AG04449 (cell line): ENCODE data around the gene MLLT10.

Experiments
- CTCF ChIA-PET: fragments of 350-600 bp; formaldehyde crosslinking; extraction: SDS; loops from one replicate; lab custom pipeline; 2021; ENCODE audit warnings: antibody characterized with exemption; lab: Yijun Ruan, JAX
- POLR2A ChIA-PET: fragments of 400-600, 350-600 bp; formaldehyde crosslinking; extraction: SDS; loops from one replicate; lab custom pipeline; 2020; ENCODE audit warnings: antibody characterized with exemption, inconsistent platforms; lab: Yijun Ruan, JAX
- DNase-seq: peaks from one replicate; pipeline ENCODE4 v3.0.0-alpha.2; 2010; ENCODE audit warnings: low read depth, low spot score
- H3K4me3 ChIP-seq: 2 replicates; pipeline ENCODE4 v1.5.1; 2011; ENCODE audit warnings: low read depth, mild to moderate bottlenecking, control low read depth, low read length
- CTCF ChIP-seq: IDR thresholded peaks from one replicate; pipeline ENCODE4 v1.5.1; 2011; ENCODE audit warnings: mild to moderate bottlenecking, moderate library complexity, low read length, control low read depth, inconsistent platforms; ENCODE audit not compliant: insufficient read depth; ENCODE audit errors: missing control alignments

Gene MLLT10

GRCh38 chr10:21533467-21534279, at the start of gene MLLT10:
TSS of gene MLLT10 (plus strand) at chr10:21534232. CDS start at chr10:21534645, 413 bp downstream.
- POLR2A ChIA-PET: interaction anchor here (0.6 kb wide), 1 partner anchor 8 kb away, joined by 3 read pairs; the partner anchor contains the start of gene SKIDA1
- peak; percentile 35 for TF ChIP-seq CTCF

GRCh38 chr10:21487416-21488180, 46.4 kb upstream of the MLLT10 start:
- no peak overlapping the region for H3K4me3 ChIP-seq
- no peak for DNase-seq
- CTCF ChIA-PET: interaction anchor here (1.1 to 1.4 kb wide), 3 partner anchors 9 to 208 kb away, joined by 3 to 5 read pairs (median 4); no protein-coding TSS in a partner anchor
- POLR2A ChIA-PET: no interaction called here
- TF ChIP-seq CTCF: no peak

More at GRCh38 chr10:21533467-21534279, at the start of gene MLLT10:
- H3K4me3 ChIP-seq: peak within 1 kb of the TSS; percentile 76
- DNase-seq: no peak
- CTCF ChIA-PET: interaction anchor here (0.9 to 1.4 kb wide), 2 partner anchors 191 to 198 kb away, joined by 3 to 5 read pairs; no protein-coding TSS in a partner anchor

GRCh38 chr10:21488246-21488956, 45.6 kb upstream of the MLLT10 start:
- ChIA-PET CTCF (interaction anchor here (1.1 to 1.7 kb wide), 2 partner anchors 8 to 10 kb away, joined by 3 to 4 read pairs; no protein-coding TSS in a partner anchor), POLR2A (no interaction called here)
- no peak overlapping the region for H3K4me3 ChIP-seq
- no peak for TF ChIP-seq CTCF
- no peak for DNase-seq

- no peak for TF ChIP-seq CTCF
- POLR2A ChIA-PET: no interaction called here
- CTCF ChIA-PET: interaction anchor here (1.7 to 9.5 kb wide), 2 partner anchors 9 to 211 kb away, joined by 4 to 125 read pairs; no protein-coding TSS in a partner anchor
- no peak for DNase-seq
- no peak overlapping the region for H3K4me3 ChIP-seq
Measured at GRCh38 chr10:21488957-21489446, 45.0 kb upstream of the MLLT10 start.

GRCh38 chr10:21490028-21490710, 43.9 kb upstream of the MLLT10 start:
- no peak overlapping the region for H3K4me3 ChIP-seq
- TF ChIP-seq CTCF: no peak
- ChIA-PET CTCF (interaction anchor here (1.7 to 9.5 kb wide), 2 partner anchors 8 to 212 kb away, joined by 4 to 125 read pairs; no protein-coding TSS in a partner anchor), POLR2A (no interaction called here)
- no peak for DNase-seq
